HG03565 (cell line): ENCODE results near the gene NEURL1B.

Source experiments
- ATAC-seq: cut with Tn5 transposase; IDR thresholded peaks from one replicate; pipeline ENCODE4 v1.9.1; 2021; ENCODE audit warnings: mild to moderate bottlenecking, moderate library complexity; ENCODE audit not compliant: unreplicated experiment

Gene NEURL1B

GRCh38 chr5:172713113-172713808 is 72.2 kb downstream of the NEURL1B start:
- no peak for ATAC-seq

- ATAC-seq = no peak
Measured at GRCh38 chr5:172713809-172714490, 72.9 kb downstream of the NEURL1B start.

GRCh38 chr5:172714491-172715420 is 73.7 kb downstream of the NEURL1B start:
- peak; percentile 85 for ATAC-seq

- no peak for ATAC-seq
Measured at GRCh38 chr5:172715421-172715780, 74.3 kb downstream of the NEURL1B start.

GRCh38 chr5:172715931-172716682 is 75.0 kb downstream of the NEURL1B start:
- no peak for ATAC-seq

GRCh38 chr5:172716796-172717313 is 75.8 kb downstream of the NEURL1B start:
- no peak for ATAC-seq

- no peak for ATAC-seq
Measured at GRCh38 chr5:172717481-172718195, 76.6 kb downstream of the NEURL1B start.

GRCh38 chr5:172718527-172719114 is 77.6 kb downstream of the NEURL1B start:
- ATAC-seq = no peak

- no peak for ATAC-seq
Measured at GRCh38 chr5:172719211-172719610, 78.1 kb downstream of the NEURL1B start.

- no peak for ATAC-seq
Measured at GRCh38 chr5:172720655-172721054, 79.6 kb downstream of the NEURL1B start.

GRCh38 chr5:172721455-172722326 is 80.6 kb downstream of the NEURL1B start:
- no peak for ATAC-seq

GRCh38 chr5:172722327-172722815 is 81.3 kb downstream of the NEURL1B start:
- no peak for ATAC-seq

- ATAC-seq = no peak
Measured at GRCh38 chr5:172723508-172723907, 82.4 kb downstream of the NEURL1B start.

GRCh38 chr5:172724242-172725183 is 83.5 kb downstream of the NEURL1B start:
- ATAC-seq = no peak

GRCh38 chr5:172725273-172725672 is 84.2 kb downstream of the NEURL1B start:
- ATAC-seq = no peak

- no peak for ATAC-seq
Measured at GRCh38 chr5:172725785-172726184, 84.7 kb downstream of the NEURL1B start.

- ATAC-seq = no peak
Measured at GRCh38 chr5:172726966-172727365, 85.9 kb downstream of the NEURL1B start.
